ENCODE measurements around the gene HPSE2. TPM values are rescaled to one million over a fixed set of nuclear protein-coding genes. Genes with fewer than 3 reads are reported as not detected.

HPSE2 gene
- total and polyA plus RNA-seq, 2 of the 8 experiments (the other 6 are each of a cell fraction or from before 2014, with no cell fraction given): 0.41 to 0.58 TPM

DNA sequence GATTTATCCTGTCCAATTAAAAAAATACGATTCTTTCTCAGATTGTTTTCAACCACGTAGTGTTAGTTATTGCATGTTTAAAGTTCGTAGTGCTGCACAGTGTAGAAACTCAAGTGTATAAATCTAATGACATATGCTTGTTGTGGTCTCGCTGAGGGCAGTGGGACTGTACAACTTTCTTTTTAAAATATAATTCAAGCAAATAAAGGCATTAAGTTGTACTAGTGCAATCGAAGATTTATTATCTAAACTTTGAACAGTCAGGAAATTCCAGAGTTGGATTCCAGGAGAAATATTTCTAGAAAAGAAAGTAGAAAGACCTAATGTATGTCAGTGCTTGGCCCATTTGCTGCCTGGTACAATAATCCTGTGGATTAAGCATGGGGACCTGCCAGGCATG is 664.8 kb downstream of the HPSE2 start (continued):
- TF ChIP-seq EP300 (IDR thresholded peaks at IDR 0.05; ENCODE audit: borderline replicate concordance in 1 of 2, low read depth in 2 of 2, low read length in 2 of 2): no peak
- no peak for TF ChIP-seq EGR1 (IDR thresholded peaks at IDR 0.05; ENCODE audit: borderline replicate concordance, low read depth, low read length)
- no peak for TF ChIP-seq CBX8 (IDR thresholded peaks at IDR 0.05; ENCODE audit: borderline replicate concordance, low read depth, low read length)
- TF ChIP-seq POU5F1 (IDR thresholded peaks at IDR 0.05; ENCODE audit: low read depth, low read length): no peak
- TF ChIP-seq, protein P1, sequence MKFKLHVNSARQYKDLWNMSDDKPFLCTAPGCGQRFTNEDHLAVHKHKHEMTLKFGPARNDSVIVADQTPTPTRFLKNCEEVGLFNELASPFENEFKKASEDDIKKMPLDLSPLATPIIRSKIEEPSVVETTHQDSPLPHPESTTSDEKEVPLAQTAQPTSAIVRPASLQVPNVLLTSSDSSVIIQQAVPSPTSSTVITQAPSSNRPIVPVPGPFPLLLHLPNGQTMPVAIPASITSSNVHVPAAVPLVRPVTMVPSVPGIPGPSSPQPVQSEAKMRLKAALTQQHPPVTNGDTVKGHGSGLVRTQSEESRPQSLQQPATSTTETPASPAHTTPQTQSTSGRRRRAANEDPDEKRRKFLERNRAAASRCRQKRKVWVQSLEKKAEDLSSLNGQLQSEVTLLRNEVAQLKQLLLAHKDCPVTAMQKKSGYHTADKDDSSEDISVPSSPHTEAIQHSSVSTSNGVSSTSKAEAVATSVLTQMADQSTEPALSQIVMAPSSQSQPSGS (IDR thresholded peaks at IDR 0.05; ENCODE audit: low read length): no peak
- TF ChIP-seq YY1 (IDR thresholded peaks at IDR 0.05; ENCODE audit: low read depth, low read length): no peak

Measured in H1 (cell line).